Adrenal gland (tissue), 5 donors: Measurements from ENCODE around the gene USP34.

Experiments used
- POLR2A ChIP-seq, 2 donors: fragments of 450-650 bp; IDR thresholded peaks; one replicate each; pipeline ENCODE4 v1.6.1; 2017; ENCODE audit warnings: antibody characterized with exemption in 2 of 2, mild to moderate bottlenecking in 2 of 2, moderate library complexity in 1 of 2
- TF ChIP-seq, protein P1 (sequence below), 6 experiments: fragments of 450-650 bp in 4 of 6; fragments of 200-600 bp in 2 of 6; sonication (generic) in 1 of 6; IDR thresholded peaks; 1 replicate in 5 of 6; 2 replicates in 1 of 6; pipeline versions ENCODE4 v1.5.1 to v1.8.0; 2016 to 2021; ENCODE audit warnings: antibody characterized with exemption in 6 of 6, mild to moderate bottlenecking in 2 of 6, moderate library complexity in 1 of 6
- donor health status: DM: no; HTN: no; CAD: no.

DNA sequence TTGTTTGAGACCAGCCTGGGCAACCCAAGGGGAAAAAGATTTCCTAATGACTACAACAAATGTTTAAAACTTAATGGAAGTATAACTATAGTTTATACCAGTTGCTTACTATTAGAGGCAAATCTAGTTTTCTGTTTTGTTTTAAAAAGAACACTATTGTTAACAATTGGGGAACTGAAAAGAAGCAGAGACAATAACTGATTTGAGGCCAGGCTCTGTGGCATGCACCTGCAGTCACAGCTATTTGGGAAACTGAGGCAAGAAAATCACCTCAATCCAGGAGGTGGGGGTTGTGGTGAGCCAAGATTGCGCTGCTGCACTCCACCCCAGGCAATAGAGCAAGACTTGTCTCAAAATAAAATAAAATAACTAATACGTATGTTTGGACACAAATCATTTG, 28.2 kb upstream of the USP34 start:
- TF ChIP-seq, protein P1, sequence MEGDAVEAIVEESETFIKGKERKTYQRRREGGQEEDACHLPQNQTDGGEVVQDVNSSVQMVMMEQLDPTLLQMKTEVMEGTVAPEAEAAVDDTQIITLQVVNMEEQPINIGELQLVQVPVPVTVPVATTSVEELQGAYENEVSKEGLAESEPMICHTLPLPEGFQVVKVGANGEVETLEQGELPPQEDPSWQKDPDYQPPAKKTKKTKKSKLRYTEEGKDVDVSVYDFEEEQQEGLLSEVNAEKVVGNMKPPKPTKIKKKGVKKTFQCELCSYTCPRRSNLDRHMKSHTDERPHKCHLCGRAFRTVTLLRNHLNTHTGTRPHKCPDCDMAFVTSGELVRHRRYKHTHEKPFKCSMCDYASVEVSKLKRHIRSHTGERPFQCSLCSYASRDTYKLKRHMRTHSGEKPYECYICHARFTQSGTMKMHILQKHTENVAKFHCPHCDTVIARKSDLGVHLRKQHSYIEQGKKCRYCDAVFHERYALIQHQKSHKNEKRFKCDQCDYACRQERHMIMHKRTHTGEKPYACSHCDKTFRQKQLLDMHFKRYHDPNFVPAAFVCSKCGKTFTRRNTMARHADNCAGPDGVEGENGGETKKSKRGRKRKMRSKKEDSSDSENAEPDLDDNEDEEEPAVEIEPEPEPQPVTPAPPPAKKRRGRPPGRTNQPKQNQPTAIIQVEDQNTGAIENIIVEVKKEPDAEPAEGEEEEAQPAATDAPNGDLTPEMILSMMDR (IDR thresholded peaks at IDR 0.05), result no peak
- TF ChIP-seq POLR2A (IDR thresholded peaks at IDR 0.05), result no peak
